A549 (cell line): ENCODE data around the gene ZNF511. TPM values are rescaled to one million over a fixed set of nuclear protein-coding genes. Genes with fewer than 3 reads are reported as not detected.
A peak's percentile ranks its signal among the peaks of the same experiment; 100 is the strongest.

ENCODE experiments used
- ATAC-seq, 2 experiments: fragments of 200-7000 bp in 1 of 2; fragments of >200 bp in 1 of 2; cut with Nextera tagmentation in 1 of 2; cut with Tn5 transposase in 1 of 2; 3 replicates each; pipeline versions ENCODE4 v1.8.0 to v1.9.1; 2018 to 2020; ENCODE audit warnings: mild to moderate bottlenecking in 1 of 2, moderate library complexity in 1 of 2
- CTCF ChIA-PET: fragments of 300-600 bp; sonication (Branson Sonifier 250); formaldehyde crosslinking; extraction: SDS; loops from one replicate; lab custom pipeline; 2021; ENCODE audit warnings: antibody characterized with exemption, inconsistent platforms; lab: Yijun Ruan, JAX
- POLR2A ChIA-PET: fragments of 350-600 bp; formaldehyde crosslinking; extraction: SDS; loops from one replicate; lab custom pipeline; 2021; ENCODE audit warnings: antibody characterized with exemption, inconsistent platforms; lab: Yijun Ruan, JAX
- DNase-seq, 2 experiments: peaks; one replicate each; pipeline versions ENCODE4 v3.0.0 to v3.0.0-alpha.2; 2011 to 2016; ENCODE audit warnings: low read depth in 1 of 2, low spot score in 1 of 2
- FAIRE-seq: peaks from 2 replicates; lab custom pipeline; 2011; peaks lifted over from hg19 to GRCh38; lab: Jason Lieb, UNC
- H3K27ac ChIP-seq, 2 experiments: fragments of >200 bp; sonication (Bioruptor Twin); formaldehyde crosslinking; 3 replicates each; pipeline ENCODE4 v1.5.1; 2016 to 2017
- H3K4me1 ChIP-seq: fragments of >200 bp; sonication (Bioruptor Twin); formaldehyde crosslinking; 3 replicates; pipeline ENCODE4 v1.6.1; 2016
- H3K4me2 ChIP-seq: fragments of >200 bp; sonication (Bioruptor Twin); formaldehyde crosslinking; 3 replicates; pipeline ENCODE4 v1.6.1; 2016
- H3K4me3 ChIP-seq: fragments of >200 bp; sonication (Bioruptor Twin); formaldehyde crosslinking; 3 replicates; pipeline ENCODE4 v1.5.1; 2016
- H3K9me3 ChIP-seq: fragments of >200 bp; sonication (Bioruptor Twin); formaldehyde crosslinking; 3 replicates; pipeline ENCODE4 v1.6.1; 2016
- CBX2 ChIP-seq: fragments of 200-600 bp; sonication (generic); IDR thresholded peaks from 2 replicates; pipeline ENCODE4 v1.6.1; 2016; ENCODE audit warnings: low read depth, mild to moderate bottlenecking, borderline replicate concordance
- CHD2 ChIP-seq: fragments of 150-350 bp; IDR thresholded peaks from 2 replicates; pipeline ENCODE4 v1.6.1; 2014; ENCODE audit warnings: low read length; ENCODE audit not compliant: partially characterized antibody
- FOSL2 ChIP-seq, 2 experiments: fragments of 450-650 bp in 1 of 2; fragments of >200 bp in 1 of 2; sonication (Bioruptor Twin) in 1 of 2; formaldehyde crosslinking; IDR thresholded peaks; 2 replicates each; pipeline versions ENCODE4 v1.5.0 to v1.6.1; 2016 to 2020; ENCODE audit warnings: mild to moderate bottlenecking in 1 of 2, moderate library complexity in 1 of 2
- GATA3 ChIP-seq: IDR thresholded peaks from 2 replicates; pipeline ENCODE4 v1.6.1; 2012; ENCODE audit warnings: borderline replicate concordance
- HOXB5 ChIP-seq: fragments of 250-450 bp; sonication (Bioruptor Pico); IDR thresholded peaks from 2 replicates; pipeline ENCODE4 v1.5.0; 2020; ENCODE audit warnings: mild to moderate bottlenecking, moderate library complexity
- JUN ChIP-seq, 2 experiments: fragments of >200 bp; sonication (Bioruptor Twin); formaldehyde crosslinking; IDR thresholded peaks; 2 replicates in 1 of 2; 3 replicates in 1 of 2; pipeline ENCODE4 v1.6.1; 2016 to 2017
- JUNB ChIP-seq: fragments of >200 bp; sonication (Bioruptor Twin); formaldehyde crosslinking; IDR thresholded peaks from 2 replicates; pipeline ENCODE4 v1.6.1; 2016
- MYC ChIP-seq: IDR thresholded peaks from 2 replicates; pipeline ENCODE4 v1.6.1; 2012; ENCODE audit warnings: mild to moderate bottlenecking, inconsistent platforms, low read length, improper control_type of control experiment, borderline replicate concordance
- NPAS2 ChIP-seq: fragments of 250-450 bp; sonication (Bioruptor Pico); IDR thresholded peaks from 2 replicates; pipeline ENCODE4 v1.8.0; 2022; ENCODE audit warnings: mild to moderate bottlenecking, moderate library complexity, borderline replicate concordance
- NR3C1 ChIP-seq: fragments of >200 bp; sonication (Bioruptor Twin); formaldehyde crosslinking; IDR thresholded peaks from 3 replicates; pipeline ENCODE4 v1.6.1; 2017
- POLR2A ChIP-seq: IDR thresholded peaks from 2 replicates; pipeline ENCODE4 v1.6.1; 2012; ENCODE audit warnings: mild to moderate bottlenecking, low read length
- RARB ChIP-seq: fragments of 250-450 bp; sonication (Bioruptor Pico); IDR thresholded peaks from 2 replicates; pipeline ENCODE4 v1.8.0; 2021; ENCODE audit warnings: mild to moderate bottlenecking, moderate library complexity
- SMC3 ChIP-seq: fragments of >200 bp; sonication (Bioruptor Twin); formaldehyde crosslinking; IDR thresholded peaks from 3 replicates; pipeline ENCODE4 v1.6.1; 2018; ENCODE audit warnings: inconsistent platforms
- SREBF2 ChIP-seq: fragments of 450-650 bp; IDR thresholded peaks from 2 replicates; pipeline ENCODE4 v1.6.1; 2014; ENCODE audit warnings: mild to moderate bottlenecking, moderate library complexity
- TP53 ChIP-seq: fragments of 250-450 bp; sonication (Bioruptor Pico); IDR thresholded peaks from 2 replicates; pipeline ENCODE4 v1.5.0; 2021; ENCODE audit warnings: mild to moderate bottlenecking, moderate library complexity
- ZFP36 ChIP-seq: fragments of 450-650 bp; IDR thresholded peaks from 2 replicates; pipeline ENCODE4 v1.6.1; 2014; ENCODE audit warnings: borderline replicate concordance; ENCODE audit not compliant: partially characterized antibody
- ZNF302 ChIP-seq: fragments of 250-450 bp; sonication (Bioruptor Pico); IDR thresholded peaks from 2 replicates; pipeline ENCODE4 v1.9.0; 2021; ENCODE audit warnings: inconsistent platforms, mild to moderate bottlenecking, moderate library complexity
- WGBS: methylation state at CpG from one replicate; pipeline ENCODE4 v1.1.6; 2017; ENCODE audit errors: missing lambda C conversion rate; 5-methylcytosine and 5-hydroxymethylcytosine counted together
- polyA plus RNA-seq, 4 experiments: library from polyadenylated mRNA; depleted of rRNA in 3 of 4; stranded (reverse); fragments of >200 nt; fragmentation: RNase III in 1 of 4; extraction: RNeasy Plus Mini Kit Qiagen cat#74134 plus additional on column Dnase treatment in 1 of 4; gene quantifications; 2 replicates in 3 of 4; 3 replicates in 1 of 4; pipeline ENCODE4 v1.2.3, GENCODE V29; 2011 to 2017
- TF ChIP-seq, protein P1 (sequence below): fragments of 150-350 bp; IDR thresholded peaks from 2 replicates; pipeline ENCODE4 v1.6.1; 2014; ENCODE audit warnings: low read depth, mild to moderate bottlenecking, low read length
- TF ChIP-seq, protein P2 (sequence below): IDR thresholded peaks from 2 replicates; pipeline ENCODE4 v1.6.1; 2012
- TF ChIP-seq, protein P3 (sequence below): fragments of 250-450 bp; sonication (Bioruptor Pico); IDR thresholded peaks from 2 replicates; pipeline ENCODE4 v1.5.0; 2021; ENCODE audit warnings: mild to moderate bottlenecking, moderate library complexity, borderline replicate concordance
- TF ChIP-seq, protein P4 (sequence below): fragments of 250-450 bp; sonication (Bioruptor Pico); IDR thresholded peaks from 2 replicates; pipeline ENCODE4 v1.5.0; 2020; ENCODE audit warnings: low read depth, mild to moderate bottlenecking, moderate library complexity

Gene ZNF511
- polyA plus RNA-seq, 2 of the 4 experiments (the other 2 are of a cell fraction): 40.2 to 43.6 TPM

DNA sequence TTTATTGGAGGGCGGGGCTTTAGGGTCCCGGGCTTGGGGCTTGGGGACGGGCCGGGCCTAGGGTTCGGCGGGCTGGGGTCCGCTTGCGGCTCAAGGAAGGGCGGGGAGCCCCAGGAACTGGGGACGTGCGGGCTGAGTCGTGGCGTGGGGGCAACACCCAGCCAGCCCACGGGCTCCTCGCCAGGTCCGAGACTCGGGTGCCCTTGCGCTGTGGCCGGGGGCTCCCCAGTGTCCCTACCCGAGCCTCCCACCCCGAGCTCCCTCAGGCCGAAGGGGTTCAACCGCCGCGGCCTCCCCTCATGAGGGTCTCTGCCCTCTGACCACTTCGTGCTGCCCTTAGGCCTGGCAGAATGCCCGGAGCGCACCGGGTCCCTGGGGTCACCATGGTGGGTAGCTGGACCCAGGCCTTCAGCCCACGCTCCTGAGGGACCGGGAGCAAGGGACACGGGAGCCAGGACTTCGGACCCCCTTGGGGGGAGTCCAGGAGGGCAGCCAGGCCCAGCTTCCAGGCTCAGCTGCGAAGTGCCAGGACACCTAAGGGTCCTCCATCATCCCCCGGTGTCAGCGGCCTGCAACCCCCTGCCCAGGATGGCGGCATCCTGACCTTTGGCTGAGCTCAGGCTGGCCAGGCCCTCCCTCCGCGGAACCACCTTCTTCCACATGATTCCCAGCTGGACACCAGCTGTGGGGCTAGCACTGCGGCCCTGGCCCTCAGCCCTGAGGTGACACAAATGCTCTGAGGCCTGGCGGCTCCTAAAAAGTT, 49.6 kb downstream of the ZNF511 start:
- CTCF ChIA-PET: interaction anchor here (5.5 kb wide), 1 partner anchor 29 kb away, joined by 38 read pairs; no protein-coding TSS in a partner anchor
- TF ChIP-seq CBX2 (no peak), HOXB5 (CRISPR knock-in tag) (no peak), NPAS2 (CRISPR knock-in tag) (no peak), ZNF302 (CRISPR knock-in tag) (no peak), SREBF2 (no peak), GATA3 (no peak), TP53 (CRISPR knock-in tag) (no peak)
- TF ChIP-seq, protein P1, sequence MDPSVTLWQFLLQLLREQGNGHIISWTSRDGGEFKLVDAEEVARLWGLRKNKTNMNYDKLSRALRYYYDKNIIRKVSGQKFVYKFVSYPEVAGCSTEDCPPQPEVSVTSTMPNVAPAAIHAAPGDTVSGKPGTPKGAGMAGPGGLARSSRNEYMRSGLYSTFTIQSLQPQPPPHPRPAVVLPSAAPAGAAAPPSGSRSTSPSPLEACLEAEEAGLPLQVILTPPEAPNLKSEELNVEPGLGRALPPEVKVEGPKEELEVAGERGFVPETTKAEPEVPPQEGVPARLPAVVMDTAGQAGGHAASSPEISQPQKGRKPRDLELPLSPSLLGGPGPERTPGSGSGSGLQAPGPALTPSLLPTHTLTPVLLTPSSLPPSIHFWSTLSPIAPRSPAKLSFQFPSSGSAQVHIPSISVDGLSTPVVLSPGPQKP: no peak
- TF ChIP-seq, protein P2, sequence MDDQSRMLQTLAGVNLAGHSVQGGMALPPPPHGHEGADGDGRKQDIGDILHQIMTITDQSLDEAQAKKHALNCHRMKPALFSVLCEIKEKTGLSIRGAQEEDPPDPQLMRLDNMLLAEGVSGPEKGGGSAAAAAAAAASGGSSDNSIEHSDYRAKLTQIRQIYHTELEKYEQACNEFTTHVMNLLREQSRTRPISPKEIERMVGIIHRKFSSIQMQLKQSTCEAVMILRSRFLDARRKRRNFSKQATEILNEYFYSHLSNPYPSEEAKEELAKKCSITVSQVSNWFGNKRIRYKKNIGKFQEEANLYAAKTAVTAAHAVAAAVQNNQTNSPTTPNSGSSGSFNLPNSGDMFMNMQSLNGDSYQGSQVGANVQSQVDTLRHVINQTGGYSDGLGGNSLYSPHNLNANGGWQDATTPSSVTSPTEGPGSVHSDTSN: no peak
- TF ChIP-seq, protein P3, sequence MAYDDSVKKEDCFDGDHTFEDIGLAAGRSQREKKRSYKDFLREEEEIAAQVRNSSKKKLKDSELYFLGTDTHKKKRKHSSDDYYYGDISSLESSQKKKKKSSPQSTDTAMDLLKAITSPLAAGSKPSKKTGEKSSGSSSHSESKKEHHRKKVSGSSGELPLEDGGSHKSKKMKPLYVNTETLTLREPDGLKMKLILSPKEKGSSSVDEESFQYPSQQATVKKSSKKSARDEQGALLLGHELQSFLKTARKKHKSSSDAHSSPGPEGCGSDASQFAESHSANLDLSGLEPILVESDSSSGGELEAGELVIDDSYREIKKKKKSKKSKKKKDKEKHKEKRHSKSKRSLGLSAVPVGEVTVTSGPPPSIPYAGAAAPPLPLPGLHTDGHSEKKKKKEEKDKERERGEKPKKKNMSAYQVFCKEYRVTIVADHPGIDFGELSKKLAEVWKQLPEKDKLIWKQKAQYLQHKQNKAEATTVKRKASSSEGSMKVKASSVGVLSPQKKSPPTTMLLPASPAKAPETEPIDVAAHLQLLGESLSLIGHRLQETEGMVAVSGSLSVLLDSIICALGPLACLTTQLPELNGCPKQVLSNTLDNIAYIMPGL (CRISPR knock-in tag): no peak
- TF ChIP-seq, protein P4, sequence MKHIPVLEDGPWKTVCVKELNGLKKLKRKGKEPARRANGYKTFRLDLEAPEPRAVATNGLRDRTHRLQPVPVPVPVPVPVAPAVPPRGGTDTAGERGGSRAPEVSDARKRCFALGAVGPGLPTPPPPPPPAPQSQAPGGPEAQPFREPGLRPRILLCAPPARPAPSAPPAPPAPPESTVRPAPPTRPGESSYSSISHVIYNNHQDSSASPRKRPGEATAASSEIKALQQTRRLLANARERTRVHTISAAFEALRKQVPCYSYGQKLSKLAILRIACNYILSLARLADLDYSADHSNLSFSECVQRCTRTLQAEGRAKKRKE (CRISPR knock-in tag): no peak
- POLR2A ChIA-PET: no interaction called here
- no peak for FAIRE-seq
- Histone ChIP-seq H3K27ac (no peak overlapping the region; a peak in 1 of 6 replicates), H3K4me2 (no peak overlapping the region), H3K9me3 (no peaks in the 10 kb centered on the region), H3K4me3 (no peak overlapping the region), H3K4me1 (peaks cover 10% of the 10 kb centered on the region; the same call in 1 of the 3 replicates)
- no peak for DNase-seq
- ATAC-seq: peak in 1 of 2 experiments; percentile 10; a peak in 3 of 6 replicates
- 95% methylated on average over 20 of the region's 41 CpGs for WGBS

DNA sequence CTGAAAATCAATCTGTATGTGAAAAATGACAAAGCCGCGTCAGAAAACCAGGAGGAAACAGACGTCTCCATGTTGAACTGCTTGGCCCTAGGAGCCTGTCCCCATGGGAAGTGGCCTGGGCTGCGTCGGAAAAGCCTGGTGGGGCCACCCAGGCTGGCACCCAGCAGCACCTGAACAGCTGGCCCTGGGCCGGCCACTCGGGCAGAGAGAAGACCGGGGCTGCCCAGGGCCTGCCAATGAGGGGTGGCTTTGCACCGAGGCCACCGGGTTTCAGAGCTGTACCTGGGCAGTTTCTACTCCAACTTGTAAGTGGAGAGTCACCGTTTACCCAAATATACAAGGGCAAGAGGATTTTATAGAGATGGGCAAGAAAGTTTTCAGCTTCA, 50.2 kb downstream of the ZNF511 start:
- Histone ChIP-seq H3K4me3 (no peak overlapping the region), H3K9me3 (no peaks in the 10 kb centered on the region)
- DNase-seq: no peak
- TF ChIP-seq POLR2A: no peak
- no peak for TF ChIP-seq CHD2
- no peak for TF ChIP-seq GATA3
- no peak for TF ChIP-seq NR3C1
- TF ChIP-seq MYC: no peak
- no peak for TF ChIP-seq CBX2
- TF ChIP-seq ZFP36: no peak
- TF ChIP-seq JUN (IDR thresholded peaks at IDR 0.05): no peak
- TF ChIP-seq RARB (CRISPR knock-in tag): no peak
- no peak for TF ChIP-seq HOXB5 (CRISPR knock-in tag)
- no peak for TF ChIP-seq JUNB
- no peak for TF ChIP-seq FOSL2 (IDR thresholded peaks at IDR 0.05)
- TF ChIP-seq FOSL2 (CRISPR knock-in tag; IDR thresholded peaks at IDR 0.05): no peak
- no peak for TF ChIP-seq SMC3
- TF ChIP-seq, all 56 proteins: peak for 0
- ATAC-seq (no peak), FAIRE-seq (no peak)
- Histone ChIP-seq H3K4me2 (no peak overlapping the region), H3K4me1 (peaks cover 10% of the 10 kb centered on the region; the same call in 1 of the 3 replicates), H3K27ac (no peak overlapping the region)
- ChIA-PET CTCF (interaction anchor here (5.5 kb wide), 1 partner anchor 29 kb away, joined by 38 read pairs; no protein-coding TSS in a partner anchor), POLR2A (interaction anchor here (0.7 kb wide), 1 partner anchor 79 kb away, joined by 3 read pairs; no protein-coding TSS in a partner anchor)
- WGBS: 88% methylated on average over 11 of the region's 11 CpGs
